ENCODE data around the gene SLC29A2. TPM values are rescaled to one million over a fixed set of nuclear protein-coding genes. Genes with fewer than 3 reads are reported as not detected.

The SLC29A2 gene
- total and polyA plus RNA-seq, 4 donors = 1.2 to 3.3 (median 1.5) TPM

- Histone ChIP-seq H3K9me3 (ENCODE audit: control insufficient read depth in 4 of 4, low read length in 3 of 4) (no peaks in the 10 kb centered on the region), H3K36me3 (ENCODE audit: control insufficient read depth in 4 of 4, insufficient read depth in 3 of 4, low read depth in 1 of 4, low read length in 3 of 4) (peaks cover 0 to 2% (median under 1%) of the 10 kb centered on the region in 4 donors), H3K27ac (ENCODE audit: low read depth in 1 of 2, low read length in 2 of 2) (no peak overlapping the region), H3K4me1 (ENCODE audit: control insufficient read depth in 4 of 4, insufficient read depth in 4 of 4, low read length in 3 of 4) (peaks cover 7 to 23% (median 13%) of the 10 kb centered on the region in 4 donors), H3K4me3 (ENCODE audit: low read depth in 1 of 3, low read length in 3 of 3) (no peak overlapping the region), H3K27me3 (ENCODE audit: control insufficient read depth in 4 of 4, insufficient read depth in 4 of 4, low read length in 3 of 4) (no peaks in the 10 kb centered on the region), H3K9ac (ENCODE audit: low read depth in 1 of 2, low read length in 2 of 2) (no peak overlapping the region)
- WGBS = 82% methylated on average over 18 of the region's 18 CpGs
- no peak for DNase-seq (ENCODE audit: low spot score)
- TF ChIP-seq TAF1 (conservative IDR thresholded peaks at IDR 0.05) (no peak), HNF4G (IDR thresholded peaks at IDR 0.05) (no peak), HNF4A (conservative IDR thresholded peaks at IDR 0.05) (no peak), EGR1 (IDR thresholded peaks at IDR 0.05; ENCODE audit: low read depth in 2 of 2) (no peak), GABPA (IDR thresholded peaks at IDR 0.05 in 1 of 2, conservative IDR thresholded peaks at IDR 0.05 in 1 of 2) (no peak), REST (IDR thresholded peaks at IDR 0.05) (no peak), JUND (IDR thresholded peaks at IDR 0.05) (no peak), NR2F2 (IDR thresholded peaks at IDR 0.05) (no peak), YY1 (IDR thresholded peaks at IDR 0.05) (no peak), SP1 (IDR thresholded peaks at IDR 0.05) (no peak), RAD21 (IDR thresholded peaks at IDR 0.05) (no peak), ATF3 (IDR thresholded peaks at IDR 0.05) (no peak), CTCF (IDR thresholded peaks at IDR 0.05; ENCODE audit: low read depth, low read length, missing input control) (no peak)
Measured at GRCh38 chr11:66332371-66333219, 39.0 kb downstream of the SLC29A2 start.

- no peak for DNase-seq (ENCODE audit: low spot score)
- Histone ChIP-seq H3K4me1 (ENCODE audit: control insufficient read depth in 4 of 4, insufficient read depth in 4 of 4, low read length in 3 of 4) (peaks cover 4 to 25% (median 12%) of the 10 kb centered on the region in 4 donors), H3K27ac (ENCODE audit: low read depth in 1 of 2, low read length in 2 of 2) (no peak overlapping the region), H3K4me3 (ENCODE audit: low read depth in 1 of 3, low read length in 3 of 3) (no peak overlapping the region), H3K9ac (ENCODE audit: low read depth in 1 of 2, low read length in 2 of 2) (no peak overlapping the region), H3K27me3 (ENCODE audit: control insufficient read depth in 4 of 4, insufficient read depth in 4 of 4, low read length in 3 of 4) (no peaks in the 10 kb centered on the region), H3K9me3 (ENCODE audit: control insufficient read depth in 4 of 4, low read length in 3 of 4) (no peaks in the 10 kb centered on the region), H3K36me3 (ENCODE audit: control insufficient read depth in 4 of 4, insufficient read depth in 3 of 4, low read depth in 1 of 4, low read length in 3 of 4) (no peaks in the 10 kb centered on the region)
- WGBS = 93% methylated on average over 12 of the region's 12 CpGs
- no peak for TF ChIP-seq REST (IDR thresholded peaks at IDR 0.05)
- no peak for TF ChIP-seq NR2F2 (IDR thresholded peaks at IDR 0.05)
- TF ChIP-seq YY1 (IDR thresholded peaks at IDR 0.05) = no peak
- no peak for TF ChIP-seq FOXA2 (IDR thresholded peaks at IDR 0.05)
- no peak for TF ChIP-seq HNF4A (conservative IDR thresholded peaks at IDR 0.05)
- TF ChIP-seq EGR1 (IDR thresholded peaks at IDR 0.05; ENCODE audit: low read depth in 2 of 2) = no peak
- TF ChIP-seq HNF4G (IDR thresholded peaks at IDR 0.05) = no peak
- TF ChIP-seq SP1 (IDR thresholded peaks at IDR 0.05) = no peak
- no peak for TF ChIP-seq RXRA (IDR thresholded peaks at IDR 0.05)
- TF ChIP-seq ZBTB33 (IDR thresholded peaks at IDR 0.05) = no peak
Measured at GRCh38 chr11:66331542-66332370, 39.8 kb downstream of the SLC29A2 start.

Data from liver (tissue), 9 donors.